ENCODE results near the gene TRHDE. TPM values are rescaled to one million over a fixed set of nuclear protein-coding genes. Genes with fewer than 3 reads are reported as not detected.
A peak's percentile ranks its signal among the peaks of the same experiment; 100 is the strongest.

TRHDE gene
- total and polyA plus RNA-seq, 7 donors, result 0.42 to 10.0 (median 2.9) TPM

GRCh38 chr12:72269491-72269890 is 2.7 kb upstream of the TRHDE start:
- 19 to 43% methylated on average over 1 of the region's 1 CpG for WGBS, 2 donors
- Histone ChIP-seq H3K9me3 (no peaks in the 10 kb centered on the region), H3K27ac (no peak overlapping the region), H3K4me3 (no peak overlapping the region), H3K4me1 (peaks cover 0 to 28% (median 21%) of the 10 kb centered on the region in 4 donors), H3K36me3 (no peaks in the 10 kb centered on the region), H3K27me3 (peaks cover 16 to 32% (median 24%) of the 10 kb centered on the region in 3 donors)
- intact Hi-C loops (cut with DNase I), result no loop called here
- TF ChIP-seq POLR2AphosphoS5 (IDR thresholded peaks at IDR 0.05) (no peak), EP300 (IDR thresholded peaks at IDR 0.05) (no peak), POLR2A (IDR thresholded peaks at IDR 0.05) (no peak), CTCF (IDR thresholded peaks at IDR 0.05) (no peak)
- no peak for DNase-seq

- H3K4me1 ChIP-seq, result peaks cover 0 to 28% (median 21%) of the 10 kb centered on the region in 4 donors
- no peak for DNase-seq
- no peaks in the 10 kb centered on the region for H3K9me3 ChIP-seq
- peaks cover 16 to 40% (median 30%) of the 10 kb centered on the region in 3 donors for H3K27me3 ChIP-seq
- intact Hi-C loops (cut with DNase I), result no loop called here
- WGBS, 2 donors, result 32 to 63% methylated on average over 2 of the region's 2 CpGs
- no peak for TF ChIP-seq EP300 (IDR thresholded peaks at IDR 0.05)
- no peak for TF ChIP-seq POLR2AphosphoS5 (IDR thresholded peaks at IDR 0.05)
- TF ChIP-seq CTCF (IDR thresholded peaks at IDR 0.05), result no peak
- TF ChIP-seq POLR2A (IDR thresholded peaks at IDR 0.05), result no peak
- H3K27ac ChIP-seq, result no peak overlapping the region
- no peak overlapping the region for H3K4me3 ChIP-seq
- H3K36me3 ChIP-seq, result no peaks in the 10 kb centered on the region
Observed at GRCh38 chr12:72270246-72270645, 1.9 kb upstream of the TRHDE start.

DNA sequence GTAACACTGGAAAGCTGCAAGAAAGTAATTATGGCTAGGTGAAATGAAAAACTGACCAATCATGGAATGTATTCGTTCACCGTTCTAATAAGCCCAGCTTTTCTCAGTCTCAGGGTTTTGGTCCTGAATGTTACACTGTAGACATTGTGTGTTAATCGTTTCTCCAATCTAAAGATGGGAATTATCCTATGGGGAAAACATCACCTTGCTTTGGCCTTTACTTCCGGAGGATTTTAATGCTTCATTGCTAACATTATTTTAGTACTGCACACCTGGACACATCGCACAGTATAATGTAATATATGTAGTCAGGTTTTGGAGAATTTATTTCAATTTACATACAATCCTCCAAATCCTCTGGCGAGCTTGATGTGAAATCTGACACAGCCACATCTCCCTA is 1.2 kb upstream of the TRHDE start:
- intact Hi-C loops (cut with DNase I), result no loop called here
- WGBS, 2 donors, result 44 to 57% methylated on average over 6 of the region's 6 CpGs
- H3K4me3 ChIP-seq, result peak overlapping the region; percentile 25 to 61 (median 50)
- DNase-seq, result no peak
- TF ChIP-seq EP300 (IDR thresholded peaks at IDR 0.05) (no peak), CTCF (IDR thresholded peaks at IDR 0.05) (no peak), POLR2AphosphoS5 (IDR thresholded peaks at IDR 0.05) (no peak), POLR2A (IDR thresholded peaks at IDR 0.05) (no peak)
- H3K36me3 ChIP-seq, result no peaks in the 10 kb centered on the region
- peak overlapping the region in 1 of 4 donors; percentile 69 for H3K27ac ChIP-seq
- H3K27me3 ChIP-seq, result peaks cover 16 to 40% (median 30%) of the 10 kb centered on the region in 3 donors
- no peaks in the 10 kb centered on the region for H3K9me3 ChIP-seq
- H3K4me1 ChIP-seq, result peaks cover 0 to 28% (median 21%) of the 10 kb centered on the region in 4 donors

DNA sequence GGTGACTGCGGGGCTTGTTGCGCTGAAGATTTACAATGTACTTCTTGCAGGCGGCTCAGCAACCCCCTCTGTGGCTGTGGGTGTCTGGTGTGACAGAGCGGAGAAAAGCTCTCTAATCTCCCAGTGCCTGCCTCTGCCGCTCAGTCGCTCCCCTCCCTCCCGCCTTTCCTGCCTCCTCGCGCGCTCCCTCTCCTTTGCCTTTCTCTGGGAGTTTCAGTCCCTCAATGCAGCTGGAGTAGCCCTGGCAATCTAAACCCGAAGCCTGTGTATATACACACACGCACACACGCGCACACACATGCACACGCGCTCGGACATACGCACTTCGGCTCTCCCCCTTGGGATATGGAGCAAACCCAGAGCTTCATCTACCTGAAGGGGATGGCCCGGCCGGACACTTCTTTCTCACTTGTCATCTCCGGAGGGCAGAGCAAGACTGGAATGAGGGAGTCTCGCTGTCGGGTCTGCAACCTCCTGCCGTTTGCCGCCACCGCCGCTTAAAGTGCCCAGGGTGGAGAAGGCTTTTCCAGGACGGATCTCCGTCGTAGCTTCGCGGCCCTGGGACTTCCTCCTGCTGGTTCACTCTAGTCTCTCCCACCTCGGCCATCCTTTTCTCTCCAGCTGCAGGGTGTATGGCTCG is 599 bp upstream of the TRHDE start:
- peak overlapping the region; percentile 25 to 61 (median 50) for H3K4me3 ChIP-seq
- H3K4me1 ChIP-seq, result peaks cover 0 to 28% (median 21%) of the 10 kb centered on the region in 4 donors
- intact Hi-C loops (cut with DNase I), result no loop called here
- no peaks in the 10 kb centered on the region for H3K36me3 ChIP-seq
- no peak for TF ChIP-seq POLR2A (IDR thresholded peaks at IDR 0.05)
- WGBS, 2 donors, result 2 to 4% methylated on average over 35 of the region's 35 CpGs
- no peak for DNase-seq
- H3K27me3 ChIP-seq, result peaks cover 16 to 43% (median 33%) of the 10 kb centered on the region in 3 donors
- H3K27ac ChIP-seq, result peak overlapping the region; percentile 15 to 69 (median 50)
- no peaks in the 10 kb centered on the region for H3K9me3 ChIP-seq

DNA sequence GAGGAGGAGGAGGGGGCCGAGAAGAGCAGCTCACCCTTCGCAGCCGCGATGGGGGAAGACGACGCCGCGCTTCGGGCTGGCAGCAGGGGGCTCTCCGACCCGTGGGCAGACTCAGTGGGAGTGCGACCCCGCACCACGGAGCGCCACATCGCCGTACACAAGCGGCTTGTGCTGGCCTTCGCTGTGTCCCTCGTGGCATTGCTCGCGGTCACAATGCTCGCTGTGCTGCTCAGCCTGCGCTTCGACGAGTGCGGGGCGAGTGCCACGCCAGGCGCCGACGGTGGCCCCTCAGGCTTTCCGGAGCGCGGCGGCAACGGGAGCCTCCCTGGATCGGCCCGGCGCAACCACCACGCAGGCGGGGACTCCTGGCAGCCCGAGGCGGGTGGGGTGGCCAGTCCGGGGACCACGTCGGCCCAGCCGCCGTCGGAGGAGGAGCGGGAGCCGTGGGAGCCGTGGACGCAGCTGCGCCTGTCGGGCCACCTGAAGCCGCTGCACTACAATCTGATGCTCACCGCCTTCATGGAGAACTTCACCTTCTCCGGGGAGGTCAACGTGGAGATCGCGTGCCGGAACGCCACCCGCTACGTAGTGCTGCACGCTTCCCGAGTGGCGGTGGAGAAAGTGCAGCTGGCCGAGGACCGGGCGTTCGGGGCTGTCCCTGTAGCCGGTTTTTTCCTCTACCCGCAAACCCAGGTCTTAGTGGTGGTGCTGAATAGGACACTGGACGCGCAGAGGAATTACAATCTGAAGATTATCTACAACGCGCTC is 745 bp downstream of the TRHDE start:
- H3K36me3 ChIP-seq, result no peaks in the 10 kb centered on the region
- H3K4me3 ChIP-seq, result peak overlapping the region; percentile 25 to 61 (median 50)
- TF ChIP-seq POLR2A (IDR thresholded peaks at IDR 0.05) (no peak), EP300 (IDR thresholded peaks at IDR 0.05) (no peak), POLR2AphosphoS5 (IDR thresholded peaks at IDR 0.05) (no peak), CTCF (IDR thresholded peaks at IDR 0.05) (no peak)
- H3K4me1 ChIP-seq, result peaks cover 0 to 28% (median 21%) of the 10 kb centered on the region in 4 donors
- H3K27me3 ChIP-seq, result peaks cover 16 to 48% (median 40%) of the 10 kb centered on the region in 3 donors
- no peak for DNase-seq
- 4 to 16% methylated on average over 79 of the region's 79 CpGs for WGBS, 2 donors
- no peaks in the 10 kb centered on the region for H3K9me3 ChIP-seq
- peak overlapping the region in 3 of 4 donors; percentile 15 to 69 (median 65) for H3K27ac ChIP-seq
- intact Hi-C loops (cut with DNase I), result no loop called here

Measured in sigmoid colon (tissue), 7 donors.